ENCODE data around the gene ZBTB3.
"Not testable (repeated sequence)": the region's sequence is repeated elsewhere in the genome, so short reads cannot be mapped to it uniquely, and the experiment has no call there.

Gene ZBTB3

GRCh38 chr11:62757846-62758788 lies 4.2 kb upstream of the ZBTB3 start:
- DNase-seq (ENCODE audit: low read depth in 2 of 2), result no peak

- DNase-seq (ENCODE audit: low read depth in 2 of 2), result no peak
Measured at GRCh38 chr11:62755086-62755615, 1.2 kb upstream of the ZBTB3 start.

- DNase-seq (ENCODE audit: low read depth in 2 of 2), result no peak
Measured at GRCh38 chr11:62752994-62753735, 795 bp downstream of the ZBTB3 start.

- no peak for DNase-seq (ENCODE audit: low read depth in 2 of 2)
Measured at GRCh38 chr11:62752177-62752785, 1.7 kb downstream of the ZBTB3 start.

GRCh38 chr11:62749931-62750330 lies 4.0 kb downstream of the ZBTB3 start:
- DNase-seq (ENCODE audit: low read depth in 2 of 2), result not testable (repeated sequence)

GRCh38 chr11:62747475-62748160 lies 6.3 kb downstream of the ZBTB3 start:
- DNase-seq (ENCODE audit: low read depth in 2 of 2), result no peak

- no peak for DNase-seq (ENCODE audit: low read depth in 2 of 2)
Measured at GRCh38 chr11:62737196-62737595, 16.8 kb downstream of the ZBTB3 start.

GRCh38 chr11:62732830-62733229 lies 21.1 kb downstream of the ZBTB3 start:
- DNase-seq (ENCODE audit: low read depth in 2 of 2), result no peak

- DNase-seq (ENCODE audit: low read depth in 2 of 2), result not testable (repeated sequence)
Measured at GRCh38 chr11:62730076-62730475, 23.9 kb downstream of the ZBTB3 start.

- DNase-seq (ENCODE audit: low read depth in 2 of 2), result peak; percentile 73 to 79
Measured at GRCh38 chr11:62728171-62728988, 25.6 kb downstream of the ZBTB3 start, which contains the start of gene TTC9C. Gene TTC9C (plus strand): TSS chr11:62728486. CDS start chr11:62728849, 363 bp downstream.

GRCh38 chr11:62727872-62728170 lies 26.1 kb downstream of the ZBTB3 start:
- peak; percentile 78 to 80 for DNase-seq (ENCODE audit: low read depth in 2 of 2)

GRCh38 chr11:62727165-62727871 lies 26.6 kb downstream of the ZBTB3 start, which contains the start of gene HNRNPUL2:
Gene HNRNPUL2 (minus strand): TSS chr11:62727457. CDS start chr11:62727156, 301 bp downstream.
- peak; percentile 97 to 98 for DNase-seq (ENCODE audit: low read depth in 2 of 2)

GRCh38 chr11:62726915-62727164 lies 27.1 kb downstream of the ZBTB3 start:
- no peak for DNase-seq (ENCODE audit: low read depth in 2 of 2)

GRCh38 chr11:62726156-62726914 lies 27.6 kb downstream of the ZBTB3 start:
- DNase-seq (ENCODE audit: low read depth in 2 of 2), result no peak

GRCh38 chr11:62725646-62726045 lies 28.3 kb downstream of the ZBTB3 start:
- no peak for DNase-seq (ENCODE audit: low read depth in 2 of 2)

- no peak for DNase-seq (ENCODE audit: low read depth in 2 of 2)
Measured at GRCh38 chr11:62724171-62724570, 29.8 kb downstream of the ZBTB3 start.

- DNase-seq (ENCODE audit: low read depth in 2 of 2), result no peak
Measured at GRCh38 chr11:62721994-62722393, 32.0 kb downstream of the ZBTB3 start.

GRCh38 chr11:62719302-62719978 lies 34.5 kb downstream of the ZBTB3 start:
- no peak for DNase-seq (ENCODE audit: low read depth in 2 of 2)

GRCh38 chr11:62716816-62717215 lies 37.1 kb downstream of the ZBTB3 start:
- no peak for DNase-seq (ENCODE audit: low read depth in 2 of 2)

Data from stimulated activated CD4-positive, alpha-beta T cell treated with anti-CD3 and anti-CD28 coated beads, Interleukin-15, amount 100 ng/mL, for 48 hours (primary cell).